OCI-LY3 (cell line): ENCODE data around the gene PDE4D.

ENCODE experiments used
- H2AFZ ChIP-seq: fragments of 200-600, 300-600 bp; shearing (Covaris generic); 2 replicates; pipeline ENCODE4 v1.6.0; 2014; ENCODE audit warnings: antibody characterized with exemption, low read depth, low read length
- H3K27ac ChIP-seq: fragments of 200-600, 300-600 bp; sonication (generic); 2 replicates; pipeline ENCODE4 v1.5.1; 2014; ENCODE audit warnings: mild to moderate bottlenecking, low read length, moderate library complexity, mixed read lengths
- H3K27me3 ChIP-seq: fragments of 200-600, 300-600 bp; sonication (generic); 2 replicates; pipeline ENCODE4 v1.6.1; 2014; ENCODE audit warnings: low read depth, low read length, mixed read lengths
- H3K36me3 ChIP-seq: fragments of 200-600, 300-600 bp; sonication (generic); replicated peaks from 2 replicates; pipeline ENCODE3; 2014; ENCODE audit warnings: low read depth, low read length, mixed read lengths
- H3K4me1 ChIP-seq: fragments of 300-600, 200-600 bp; sonication (generic); 2 replicates; pipeline ENCODE4 v1.6.1; 2014; ENCODE audit warnings: low read length, mixed read lengths
- H3K4me2 ChIP-seq: fragments of 200-600, 300-600 bp; sonication (generic); 2 replicates; pipeline ENCODE4 v1.6.1; 2014; ENCODE audit warnings: low read length, mixed read lengths
- H3K4me3 ChIP-seq: fragments of 300-600, 200-600 bp; sonication (generic); 2 replicates; pipeline ENCODE4 v1.5.1; 2014; ENCODE audit warnings: antibody characterized with exemption, mild to moderate bottlenecking, low read length, moderate library complexity
- H3K79me2 ChIP-seq: fragments of 300-600, 200-600 bp; shearing (Covaris generic); 2 replicates; pipeline ENCODE4 v1.6.1; 2014; ENCODE audit warnings: mild to moderate bottlenecking, low read length, mixed read lengths
- H3K9ac ChIP-seq: fragments of 300-600, 200-600 bp; shearing (Covaris generic); 2 replicates; pipeline ENCODE4 v1.6.0; 2014; ENCODE audit warnings: mild to moderate bottlenecking, low read length, moderate library complexity
- H3K9me3 ChIP-seq: fragments of 200-600, 300-600 bp; shearing (Covaris generic); 2 replicates; pipeline ENCODE4 v1.6.1; 2014; ENCODE audit warnings: low read length, mixed read lengths; ENCODE audit not compliant: insufficient read depth
- H4K20me1 ChIP-seq: fragments of 200-600, 300-600 bp; sonication (generic); 2 replicates; pipeline ENCODE4 v1.6.1; 2016; ENCODE audit warnings: low read length, mixed read lengths; ENCODE audit not compliant: insufficient read depth
- CTCF ChIP-seq: fragments of 200-600, 300-600 bp; sonication (generic); IDR thresholded peaks from 2 replicates; pipeline ENCODE4 v1.5.1; 2014; ENCODE audit warnings: antibody characterized with exemption, low read length, low read depth
- EZH2phosphoT487 ChIP-seq: fragments of 200-600 bp; shearing (Covaris generic); IDR thresholded peaks from 2 replicates; pipeline ENCODE4 v1.6.1; 2018; ENCODE audit warnings: antibody characterized with exemption, mixed run types, low read depth

PDE4D gene

GRCh38 chr5:59486508-59486907 is 407.0 kb downstream of the PDE4D start:
- H3K9me3 ChIP-seq: no peaks in the 10 kb centered on the region
- H2AFZ ChIP-seq: no peak overlapping the region
- no peak overlapping the region for H3K4me3 ChIP-seq
- no peaks in the 10 kb centered on the region for H3K27me3 ChIP-seq
- no peak overlapping the region for H3K4me2 ChIP-seq
- TF ChIP-seq CTCF (no peak), EZH2phosphoT487 (no peak)
- H4K20me1 ChIP-seq: no peaks in the 10 kb centered on the region
- H3K79me2 ChIP-seq: no peaks in the 10 kb centered on the region
- H3K4me1 ChIP-seq: no peaks in the 10 kb centered on the region
- H3K36me3 ChIP-seq: no peaks in the 10 kb centered on the region
- H3K9ac ChIP-seq: no peak overlapping the region
- no peak overlapping the region for H3K27ac ChIP-seq

- no peaks in the 10 kb centered on the region for H3K36me3 ChIP-seq
- no peak overlapping the region for H3K4me3 ChIP-seq
- no peaks in the 10 kb centered on the region for H4K20me1 ChIP-seq
- H3K27ac ChIP-seq: no peak overlapping the region
- TF ChIP-seq CTCF (no peak), EZH2phosphoT487 (no peak)
- H3K4me1 ChIP-seq: no peaks in the 10 kb centered on the region
- no peak overlapping the region for H3K4me2 ChIP-seq
- H3K27me3 ChIP-seq: no peaks in the 10 kb centered on the region
- no peak overlapping the region for H2AFZ ChIP-seq
- no peaks in the 10 kb centered on the region for H3K9me3 ChIP-seq
- H3K9ac ChIP-seq: no peak overlapping the region
- H3K79me2 ChIP-seq: no peaks in the 10 kb centered on the region
These were observed 407.7 kb downstream of the PDE4D start for GRCh38 chr5:59485629-59486439.

- H3K27ac ChIP-seq: no peak overlapping the region
- H3K4me2 ChIP-seq: no peak overlapping the region
- H3K36me3 ChIP-seq: no peaks in the 10 kb centered on the region
- H3K4me3 ChIP-seq: no peak overlapping the region
- H3K9me3 ChIP-seq: no peaks in the 10 kb centered on the region
- no peaks in the 10 kb centered on the region for H3K4me1 ChIP-seq
- H3K27me3 ChIP-seq: no peaks in the 10 kb centered on the region
- H4K20me1 ChIP-seq: no peaks in the 10 kb centered on the region
- no peaks in the 10 kb centered on the region for H3K79me2 ChIP-seq
- H2AFZ ChIP-seq: no peak overlapping the region
- no peak for TF ChIP-seq EZH2phosphoT487
- no peak overlapping the region for H3K9ac ChIP-seq
These were observed 408.4 kb downstream of the PDE4D start for GRCh38 chr5:59485107-59485506.

GRCh38 chr5:59484618-59485017 is 408.9 kb downstream of the PDE4D start:
- no peak for TF ChIP-seq EZH2phosphoT487
- TF ChIP-seq CTCF: no peak
- no peak overlapping the region for H3K4me2 ChIP-seq

More at GRCh38 chr5:59484618-59485017, 408.9 kb downstream of the PDE4D start:
- H3K4me3 ChIP-seq: no peak overlapping the region
- no peaks in the 10 kb centered on the region for H3K9me3 ChIP-seq
- no peaks in the 10 kb centered on the region for H3K4me1 ChIP-seq
- no peak overlapping the region for H3K27ac ChIP-seq
- no peaks in the 10 kb centered on the region for H3K36me3 ChIP-seq
- no peaks in the 10 kb centered on the region for H3K27me3 ChIP-seq
- H2AFZ ChIP-seq: no peak overlapping the region
- no peaks in the 10 kb centered on the region for H3K79me2 ChIP-seq
- no peak overlapping the region for H3K9ac ChIP-seq
- no peaks in the 10 kb centered on the region for H4K20me1 ChIP-seq
